ENCODE data around the gene FILIP1L. TPM values are rescaled to one million over a fixed set of nuclear protein-coding genes. Genes with fewer than 3 reads are reported as not detected.

FILIP1L gene
- total and polyA plus RNA-seq, 2 of the 8 experiments (the other 6 are each of a cell fraction or from before 2014, with no cell fraction given), result 0.06 to 0.09 TPM

DNA sequence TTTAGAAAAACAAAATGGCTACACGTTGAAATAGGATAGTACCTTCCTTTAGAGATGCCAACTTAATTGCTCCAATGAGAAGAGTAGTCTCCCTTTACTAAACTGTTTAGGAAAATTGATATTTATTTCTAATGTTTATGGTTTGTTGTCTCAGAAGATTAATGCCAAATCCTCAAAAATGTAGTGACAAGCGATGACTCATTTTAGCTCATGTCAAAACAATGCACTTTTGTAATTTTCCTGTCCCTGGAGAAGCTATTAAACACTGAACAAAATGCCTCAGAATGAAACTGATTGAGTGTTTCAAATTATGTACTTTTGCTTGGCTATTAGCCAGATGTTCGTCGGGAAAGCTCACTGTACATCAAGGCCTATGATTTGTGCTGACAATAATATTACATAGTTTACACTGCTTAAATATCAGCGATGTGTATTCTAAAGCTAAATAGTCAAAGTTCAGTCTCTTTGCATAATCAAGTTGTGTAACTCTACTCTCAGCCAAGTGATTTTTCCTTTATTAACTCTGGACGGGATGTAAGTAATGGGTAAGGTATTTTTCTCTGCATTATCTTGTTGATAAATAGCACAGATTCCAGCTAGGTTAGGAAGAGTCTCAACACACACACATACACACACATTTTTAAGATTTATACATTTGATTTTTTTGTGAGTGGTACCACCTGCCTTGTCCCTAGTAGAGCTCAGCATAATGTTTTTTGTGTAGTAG is 212.9 kb downstream of the FILIP1L start:
- Histone ChIP-seq H3K4me1 (replicated peaks in 1 of 4; ENCODE audit: control insufficient read depth in 3 of 4, insufficient read depth in 4 of 4, low read length in 3 of 4) (peaks cover 0 to 2% (median 0%) of the 10 kb centered on the region in 4 experiments; a peak in 1 of 7 replicates), H3K36me3 (ENCODE audit: control insufficient read depth in 2 of 4, insufficient read depth in 4 of 4, low read length in 3 of 4) (no peaks in the 10 kb centered on the region), H2AFZ (ENCODE audit: low read length) (no peak overlapping the region), H3K4ac (replicated peaks; ENCODE audit: insufficient read length, low read depth, low read length) (no peak overlapping the region), H3K9ac (replicated peaks in 1 of 4; ENCODE audit: extremely low read depth in 1 of 4, low read depth in 3 of 4, low read length in 3 of 4) (no peak overlapping the region), H2BK15ac (ENCODE audit: low read length) (no peak overlapping the region), H2BK5ac (ENCODE audit: low read depth, low read length) (no peak overlapping the region), H3K27ac (ENCODE audit: low read depth, low read length) (no peak overlapping the region), H3K14ac (ENCODE audit: insufficient read length) (no peak overlapping the region), H3K27me3 (replicated peaks in 1 of 4; ENCODE audit: control insufficient read depth in 3 of 4, extremely low read depth in 1 of 4, insufficient read depth in 3 of 4, low read length in 3 of 4) (no peaks in the 10 kb centered on the region), H3K79me2 (ENCODE audit: control insufficient read depth in 1 of 2, insufficient read depth in 2 of 2, low read length in 2 of 2) (no peaks in the 10 kb centered on the region; a peak in 1 of 4 replicates), H3K56ac (replicated peaks; ENCODE audit: insufficient read length, low read depth, low read length) (no peak overlapping the region), H2BK20ac (ENCODE audit: low read length) (no peak overlapping the region), H2BK120ac (replicated peaks; ENCODE audit: low read depth, low read length) (no peak overlapping the region), H3K79me1 (ENCODE audit: low read depth, low read length) (no peaks in the 10 kb centered on the region; the same call in 1 of the 2 replicates), H2BK12ac (ENCODE audit: low read depth, low read length) (no peak overlapping the region), H3K23me2 (ENCODE audit: low read depth, low read length) (no peaks in the 10 kb centered on the region), H3K9me3 (ENCODE audit: insufficient read depth in 2 of 2, low read depth in 1 of 2, low read length in 1 of 2) (no peaks in the 10 kb centered on the region), H4K20me1 (replicated peaks in 1 of 2; ENCODE audit: control insufficient read depth in 1 of 2, insufficient read depth in 2 of 2, low read length in 2 of 2) (no peaks in the 10 kb centered on the region), H3K4me3 (ENCODE audit: extremely low read depth in 1 of 4, insufficient read depth in 2 of 4, low read depth in 3 of 4, low read length in 4 of 4) (no peak overlapping the region), H3K23ac (ENCODE audit: insufficient read length) (no peak overlapping the region), H4K91ac (replicated peaks; ENCODE audit: insufficient read length, low read length) (no peak overlapping the region), H4K5ac (ENCODE audit: insufficient read length, low read depth, low read length) (no peak overlapping the region), H3K18ac (ENCODE audit: extremely low read depth, low read length) (no peak overlapping the region), H3K4me2 (ENCODE audit: insufficient read depth in 1 of 2, low read depth in 2 of 2, low read length in 2 of 2) (no peak overlapping the region), H4K8ac (ENCODE audit: extremely low read depth, insufficient read depth, low read length) (no peak overlapping the region), H2AK5ac (ENCODE audit: low read depth, low read length) (no peak overlapping the region)
- DNase-seq (ENCODE audit: low read depth in 1 of 2, low spot score in 2 of 2), result no peak
- ChIA-PET CTCF (ENCODE audit: partially characterized antibody) (interaction anchor here (0.9 to 1.6 kb wide), 2 partner anchors 24 to 168 kb away, joined by 3 read pairs; no protein-coding TSS in a partner anchor), POLR2A (ENCODE audit: partially characterized antibody) (interaction anchor here (0.9 to 1.3 kb wide), 2 partner anchors 8 to 19 kb away, joined by 3 to 4 read pairs; no protein-coding TSS in a partner anchor)
- no peak for FAIRE-seq
- 86% methylated on average over 6 of the region's 6 CpGs; no CpG with 5 or more reads in 1 of the 2 experiments for WGBS, 2 experiments (ENCODE audit: extremely low coverage in 1 of 2, insufficient coverage in 1 of 2, insufficient read length in 1 of 2, insufficient replicate concordance in 2 of 2, low coverage in 1 of 2, low lambda C conversion rate in 2 of 2, missing lambda C conversion rate in 1 of 2)
- TF ChIP-seq GTF2F1 (IDR thresholded peaks at IDR 0.05; ENCODE audit: borderline replicate concordance, low read depth, low read length), result no peak
- TF ChIP-seq CREB1 (IDR thresholded peaks at IDR 0.05), result no peak
- no peak for TF ChIP-seq KDM1A (IDR thresholded peaks at IDR 0.05; ENCODE audit: borderline replicate concordance, low read length)
- TF ChIP-seq CHD1 (IDR thresholded peaks at IDR 0.05; ENCODE audit: low read depth, low read length), result no peak
- TF ChIP-seq TAF7 (optimal IDR thresholded peaks at IDR 0.05; ENCODE audit: borderline replicate concordance, low read depth, low read length), result no peak
- no peak for TF ChIP-seq GABPA (IDR thresholded peaks at IDR 0.05; ENCODE audit: borderline replicate concordance, insufficient read depth, low read length)
- TF ChIP-seq, protein P1, sequence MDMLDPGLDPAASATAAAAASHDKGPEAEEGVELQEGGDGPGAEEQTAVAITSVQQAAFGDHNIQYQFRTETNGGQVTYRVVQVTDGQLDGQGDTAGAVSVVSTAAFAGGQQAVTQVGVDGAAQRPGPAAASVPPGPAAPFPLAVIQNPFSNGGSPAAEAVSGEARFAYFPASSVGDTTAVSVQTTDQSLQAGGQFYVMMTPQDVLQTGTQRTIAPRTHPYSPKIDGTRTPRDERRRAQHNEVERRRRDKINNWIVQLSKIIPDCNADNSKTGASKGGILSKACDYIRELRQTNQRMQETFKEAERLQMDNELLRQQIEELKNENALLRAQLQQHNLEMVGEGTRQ (IDR thresholded peaks at IDR 0.05; ENCODE audit: low read length), result no peak
- TF ChIP-seq, protein P2, sequence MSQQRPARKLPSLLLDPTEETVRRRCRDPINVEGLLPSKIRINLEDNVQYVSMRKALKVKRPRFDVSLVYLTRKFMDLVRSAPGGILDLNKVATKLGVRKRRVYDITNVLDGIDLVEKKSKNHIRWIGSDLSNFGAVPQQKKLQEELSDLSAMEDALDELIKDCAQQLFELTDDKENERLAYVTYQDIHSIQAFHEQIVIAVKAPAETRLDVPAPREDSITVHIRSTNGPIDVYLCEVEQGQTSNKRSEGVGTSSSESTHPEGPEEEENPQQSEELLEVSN (IDR thresholded peaks at IDR 0.05), result no peak
- no peak for TF ChIP-seq YY1 (IDR thresholded peaks at IDR 0.05; ENCODE audit: low read depth, low read length)
- TF ChIP-seq SP4 (IDR thresholded peaks at IDR 0.05; ENCODE audit: low read length), result no peak
- no peak for TF ChIP-seq BRCA1 (IDR thresholded peaks at IDR 0.05; ENCODE audit: low read depth, low read length)

All from H1 (cell line).